ENCODE measurements around the gene APOO.

APOO gene

DNA sequence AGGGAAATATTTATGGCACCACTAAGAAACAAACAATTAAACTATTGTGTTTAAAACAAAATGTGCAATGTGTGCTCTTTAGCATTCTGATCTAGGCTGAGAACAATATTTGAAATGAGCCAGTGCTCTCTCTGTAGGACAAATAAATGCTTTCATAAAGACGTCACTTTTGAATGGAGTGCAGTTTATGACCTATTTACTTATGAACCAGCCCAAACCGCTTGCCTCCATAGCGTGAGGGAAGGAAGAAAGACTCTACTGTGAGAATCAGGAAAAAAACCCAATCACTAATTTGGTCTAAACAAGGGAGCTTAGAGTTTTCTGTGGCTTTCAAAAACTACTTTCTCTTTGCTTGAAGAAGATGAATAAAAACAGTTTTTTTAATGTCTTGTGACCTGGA is 85.3 kb downstream of the APOO start:
- no peak for TF ChIP-seq CTCF (IDR thresholded peaks at IDR 0.05; ENCODE audit: insufficient read depth, low read depth, low read length, missing control alignments)
- no peak for DNase-seq (ENCODE audit: low read depth)
- H3K4me3 ChIP-seq (ENCODE audit: low read length) = no peak overlapping the region

GRCh38 chrX:23821847-23822246 is 85.9 kb downstream of the APOO start:
- no peak for TF ChIP-seq CTCF (IDR thresholded peaks at IDR 0.05; ENCODE audit: insufficient read depth, low read depth, low read length, missing control alignments)
- H3K4me3 ChIP-seq (ENCODE audit: low read length) = no peak overlapping the region

GRCh38 chrX:23820235-23820782 is 87.4 kb downstream of the APOO start:
- DNase-seq (ENCODE audit: low read depth) = peak; percentile 48
- TF ChIP-seq CTCF (IDR thresholded peaks at IDR 0.05; ENCODE audit: insufficient read depth, low read depth, low read length, missing control alignments) = peak; percentile 26
- no peak overlapping the region for H3K4me3 ChIP-seq (ENCODE audit: low read length)

More at GRCh38 chrX:23821847-23822246, 85.9 kb downstream of the APOO start:
- no peak for DNase-seq (ENCODE audit: low read depth)

- TF ChIP-seq CTCF (IDR thresholded peaks at IDR 0.05; ENCODE audit: insufficient read depth, low read depth, low read length, missing control alignments) = no peak
- DNase-seq (ENCODE audit: low read depth) = peak; percentile 21
- H3K4me3 ChIP-seq (ENCODE audit: low read length) = no peak overlapping the region
Observed at GRCh38 chrX:23819385-23820234, 88.1 kb downstream of the APOO start.

DNA sequence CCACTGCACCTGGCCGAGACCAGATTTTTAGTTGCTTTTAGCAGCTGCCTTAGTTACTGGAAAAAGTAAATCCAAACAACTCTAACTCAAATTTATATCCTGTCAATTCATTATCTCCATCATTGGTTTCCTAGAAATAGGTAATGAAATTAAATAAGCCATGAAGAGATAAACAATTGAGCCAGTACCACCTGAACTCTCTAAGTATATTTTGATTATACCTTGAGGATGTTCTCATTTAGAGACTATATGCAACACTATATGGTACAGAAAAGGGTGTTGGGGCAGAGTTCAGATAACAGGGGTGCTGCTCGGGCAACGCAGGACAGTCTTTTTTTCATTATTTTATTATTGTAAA is 89.8 kb downstream of the APOO start:
- no peak for TF ChIP-seq CTCF (IDR thresholded peaks at IDR 0.05; ENCODE audit: insufficient read depth, low read depth, low read length, missing control alignments)
- DNase-seq (ENCODE audit: low read depth) = no peak
- no peak overlapping the region for H3K4me3 ChIP-seq (ENCODE audit: low read length)

DNA sequence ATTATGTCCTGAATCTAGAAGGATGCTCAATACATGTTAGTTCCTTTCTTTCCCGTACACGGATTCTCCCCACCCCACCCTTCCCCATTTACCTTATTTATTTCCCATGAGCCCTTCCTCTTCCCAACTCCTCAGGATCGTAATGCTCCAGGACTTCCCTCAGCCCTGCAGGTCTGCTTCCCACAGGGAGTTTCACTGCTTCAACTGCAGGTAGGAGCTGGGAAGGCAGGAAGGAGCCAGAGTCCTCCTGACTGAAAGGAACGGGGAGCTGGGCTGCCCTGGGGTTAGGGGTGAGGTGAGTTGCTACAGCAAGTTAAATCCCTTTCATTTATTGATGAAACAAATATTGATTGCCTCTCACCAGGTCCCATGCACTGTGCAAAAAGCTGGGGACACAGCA is 91.6 kb downstream of the APOO start:
- no peak overlapping the region for H3K4me3 ChIP-seq (ENCODE audit: low read length)
- no peak for TF ChIP-seq CTCF (IDR thresholded peaks at IDR 0.05; ENCODE audit: insufficient read depth, low read depth, low read length, missing control alignments)
- no peak for DNase-seq (ENCODE audit: low read depth)

- no peak overlapping the region for H3K4me3 ChIP-seq (ENCODE audit: low read length)
- DNase-seq (ENCODE audit: low read depth) = no peak
- TF ChIP-seq CTCF (IDR thresholded peaks at IDR 0.05; ENCODE audit: insufficient read depth, low read depth, low read length, missing control alignments) = no peak
Observed at GRCh38 chrX:23815376-23815775, 92.4 kb downstream of the APOO start.
